AG04449 (cell line): Measurements from ENCODE around the gene KIF9.
"Not testable (repeated sequence)": the region's sequence is repeated elsewhere in the genome, so short reads cannot be mapped to it uniquely, and the experiment has no call there.

Source experiments
- CTCF ChIA-PET: fragments of 350-600 bp; formaldehyde crosslinking; extraction: SDS; loops from one replicate; lab custom pipeline; 2021; ENCODE audit warnings: antibody characterized with exemption; lab: Yijun Ruan, JAX
- POLR2A ChIA-PET: fragments of 400-600, 350-600 bp; formaldehyde crosslinking; extraction: SDS; loops from one replicate; lab custom pipeline; 2020; ENCODE audit warnings: antibody characterized with exemption, inconsistent platforms; lab: Yijun Ruan, JAX
- DNase-seq: peaks from one replicate; pipeline ENCODE4 v3.0.0-alpha.2; 2010; ENCODE audit warnings: low read depth, low spot score
- H3K4me3 ChIP-seq: 2 replicates; pipeline ENCODE4 v1.5.1; 2011; ENCODE audit warnings: low read depth, mild to moderate bottlenecking, control low read depth, low read length
- TF ChIP-seq, protein P1 (sequence below): IDR thresholded peaks from one replicate; pipeline ENCODE4 v1.5.1; 2011; ENCODE audit warnings: mild to moderate bottlenecking, moderate library complexity, low read length, control low read depth, inconsistent platforms; ENCODE audit not compliant: insufficient read depth; ENCODE audit errors: missing control alignments

Gene KIF9

GRCh38 chr3:47202542-47202941, 80.1 kb downstream of the KIF9 start:
- ChIA-PET POLR2A (no interaction called here), CTCF (no interaction called here)
- H3K4me3 ChIP-seq: no peak overlapping the region
- TF ChIP-seq, protein P1, sequence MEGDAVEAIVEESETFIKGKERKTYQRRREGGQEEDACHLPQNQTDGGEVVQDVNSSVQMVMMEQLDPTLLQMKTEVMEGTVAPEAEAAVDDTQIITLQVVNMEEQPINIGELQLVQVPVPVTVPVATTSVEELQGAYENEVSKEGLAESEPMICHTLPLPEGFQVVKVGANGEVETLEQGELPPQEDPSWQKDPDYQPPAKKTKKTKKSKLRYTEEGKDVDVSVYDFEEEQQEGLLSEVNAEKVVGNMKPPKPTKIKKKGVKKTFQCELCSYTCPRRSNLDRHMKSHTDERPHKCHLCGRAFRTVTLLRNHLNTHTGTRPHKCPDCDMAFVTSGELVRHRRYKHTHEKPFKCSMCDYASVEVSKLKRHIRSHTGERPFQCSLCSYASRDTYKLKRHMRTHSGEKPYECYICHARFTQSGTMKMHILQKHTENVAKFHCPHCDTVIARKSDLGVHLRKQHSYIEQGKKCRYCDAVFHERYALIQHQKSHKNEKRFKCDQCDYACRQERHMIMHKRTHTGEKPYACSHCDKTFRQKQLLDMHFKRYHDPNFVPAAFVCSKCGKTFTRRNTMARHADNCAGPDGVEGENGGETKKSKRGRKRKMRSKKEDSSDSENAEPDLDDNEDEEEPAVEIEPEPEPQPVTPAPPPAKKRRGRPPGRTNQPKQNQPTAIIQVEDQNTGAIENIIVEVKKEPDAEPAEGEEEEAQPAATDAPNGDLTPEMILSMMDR: no peak
- DNase-seq: no peak

GRCh38 chr3:47197287-47197686, 85.3 kb downstream of the KIF9 start:
- TF ChIP-seq, protein P1: no peak
- H3K4me3 ChIP-seq: no peak overlapping the region
- ChIA-PET CTCF (interaction anchor here (1.1 kb wide), 1 partner anchor 22 kb away, joined by 3 read pairs; no protein-coding TSS in a partner anchor), POLR2A (interaction anchor here (1.2 kb wide), 1 partner anchor 10 kb away, joined by 3 read pairs; no protein-coding TSS in a partner anchor)
- no peak for DNase-seq

DNA sequence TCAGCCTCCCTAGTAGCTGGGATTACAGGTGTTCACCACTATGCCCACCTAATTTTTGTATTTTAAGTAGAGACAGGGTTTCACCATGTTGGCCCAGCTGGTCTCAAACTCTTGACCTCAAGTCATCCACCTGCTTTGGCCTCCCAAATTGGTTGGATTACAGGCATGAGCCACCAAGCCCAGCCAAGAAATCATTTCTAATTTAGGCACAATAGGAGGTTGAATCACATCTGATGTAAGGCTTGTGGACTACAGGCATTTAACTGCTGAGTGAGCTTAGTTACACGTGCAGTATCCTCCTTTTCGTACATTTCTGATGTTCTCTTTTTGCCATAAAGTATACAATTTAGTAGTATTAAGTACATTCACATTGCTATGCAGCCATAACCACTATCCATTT, 87.6 kb downstream of the KIF9 start:
- H3K4me3 ChIP-seq: no peak overlapping the region
- ChIA-PET POLR2A (no interaction called here), CTCF (no interaction called here)
- TF ChIP-seq, protein P1: no peak
- DNase-seq: no peak

GRCh38 chr3:47193871-47194859, 88.4 kb downstream of the KIF9 start:
- no peak overlapping the region for H3K4me3 ChIP-seq
- TF ChIP-seq, protein P1: no peak
- no peak for DNase-seq
- POLR2A ChIA-PET: no interaction called here
- CTCF ChIA-PET: no interaction called here

DNA sequence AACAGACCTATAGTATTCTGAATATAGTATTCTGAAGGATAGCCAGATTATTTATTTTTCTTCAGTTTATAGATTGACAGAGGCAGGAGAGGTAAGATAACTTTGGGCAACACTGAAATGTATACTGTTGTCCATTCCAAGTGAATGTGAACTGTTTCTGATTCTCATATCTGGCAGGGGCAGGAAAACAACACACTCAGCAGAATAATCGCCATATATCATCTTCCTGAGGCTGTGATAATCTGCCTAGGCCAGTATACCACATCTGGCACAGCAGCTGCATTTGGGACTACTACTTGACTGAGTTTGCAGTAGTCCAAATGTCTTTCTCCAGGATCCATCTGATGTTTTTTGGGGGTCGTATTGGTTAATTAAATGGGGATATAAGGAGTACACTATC, 96.3 kb downstream of the KIF9 start:
- CTCF ChIA-PET: interaction anchor here (1.1 kb wide), 1 partner anchor 8 kb away, joined by 6 read pairs; no protein-coding TSS in a partner anchor
- POLR2A ChIA-PET: no interaction called here
- DNase-seq: no peak
- TF ChIP-seq, protein P1: no peak
- H3K4me3 ChIP-seq: no peak overlapping the region

- CTCF ChIA-PET, DNase-seq, H3K4me3 ChIP-seq, POLR2A ChIA-PET: not testable (repeated sequence)
These were observed 100.9 kb downstream of the KIF9 start for GRCh38 chr3:47181685-47182084.

- CTCF ChIA-PET: interaction anchor here (1.5 kb wide), 1 partner anchor 10 kb away, joined by 4 read pairs; no protein-coding TSS in a partner anchor
- POLR2A ChIA-PET, H3K4me3 ChIP-seq, DNase-seq: not testable (repeated sequence)
These were observed 102.6 kb downstream of the KIF9 start for GRCh38 chr3:47180011-47180410.
